Dendritic cell treated with granulocyte-macrophage colony-stimulating factor and Interleukin-4, amounts not matched to agents 40 ng/mL and 50 ng/mL, for 4 days (primary cell): Measurements from ENCODE around the gene KLK10.

ENCODE experiments used
- H3K27ac Mint-ChIP-seq: one replicate; pipeline ENCODE4 v1.8.0; 2022; ENCODE audit warnings: mild to moderate bottlenecking, mixed read lengths
- H3K27me3 Mint-ChIP-seq: one replicate; pipeline ENCODE4 v1.8.0; 2022; ENCODE audit warnings: mild to moderate bottlenecking, mixed read lengths
- H3K36me3 Mint-ChIP-seq: one replicate; pipeline ENCODE4 v1.8.0; 2022; ENCODE audit warnings: low read depth, mixed read lengths
- H3K4me1 Mint-ChIP-seq: one replicate; pipeline ENCODE4 v1.8.0; 2022; ENCODE audit warnings: low read depth, mixed read lengths
- H3K4me3 Mint-ChIP-seq: one replicate; pipeline ENCODE4 v1.8.0; 2022; ENCODE audit warnings: mild to moderate bottlenecking, moderate library complexity, mixed read lengths
- H3K9me3 Mint-ChIP-seq: one replicate; pipeline ENCODE4 v1.8.0; 2022; ENCODE audit warnings: mixed read lengths
- intact Hi-C: fragments of 100-400 bp; cut with micrococcal nuclease; formaldehyde crosslinking; loops from one replicate; pipeline ENCODE4 v1.15.0; 2022

KLK10 gene

DNA sequence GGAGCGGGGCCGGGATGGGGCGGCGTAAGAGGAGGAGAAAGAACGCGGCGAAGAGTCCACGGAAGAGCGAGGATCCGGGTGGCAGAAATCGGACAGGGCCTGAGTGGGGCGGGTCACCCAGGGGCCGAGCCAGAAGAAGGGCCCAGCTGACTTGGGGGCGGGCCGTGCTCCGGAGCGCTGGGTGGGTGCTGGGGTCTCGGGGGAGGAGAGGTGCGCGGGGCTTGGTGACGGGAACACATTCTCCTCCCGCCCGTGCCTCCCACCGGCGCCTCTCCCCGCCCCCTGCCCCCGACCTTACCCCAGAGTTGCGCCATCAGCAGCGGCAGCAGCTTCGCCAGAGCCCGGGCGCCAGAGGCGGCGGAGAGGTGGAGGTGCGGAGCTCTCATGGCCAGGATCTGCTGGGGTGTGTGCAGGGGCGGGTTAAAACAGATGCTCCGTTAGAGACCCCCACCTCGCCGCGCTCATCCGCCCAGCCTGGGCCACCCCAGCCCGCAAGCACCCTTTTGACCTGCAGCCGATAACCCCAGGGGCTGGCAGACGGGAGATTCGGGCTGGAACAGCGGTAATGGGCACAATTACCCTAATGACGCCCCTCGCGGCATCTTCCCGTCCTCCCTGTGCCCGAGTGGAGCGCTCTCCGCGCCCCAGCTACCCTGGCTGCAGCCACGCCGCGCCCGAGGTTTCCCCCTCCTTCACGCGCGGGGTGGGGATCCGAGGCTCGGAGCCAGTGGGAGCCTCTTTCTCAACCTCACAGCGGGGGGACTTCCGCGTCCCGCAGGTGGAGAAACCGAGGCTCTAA, 565 bp downstream of the KLK10 start:
- no peaks in the 10 kb centered on the region for H3K36me3 Mint-ChIP-seq
- H3K4me3 Mint-ChIP-seq: peak overlapping the region; percentile 75
- H3K27me3 Mint-ChIP-seq: peaks cover 75% of the 10 kb centered on the region
- H3K9me3 Mint-ChIP-seq: no peaks in the 10 kb centered on the region
- intact Hi-C loops: loop anchor here (5.0 kb wide), 1 partner anchor 92 kb away; no protein-coding TSS in a partner anchor
- H3K27ac Mint-ChIP-seq: no peak overlapping the region
- peaks cover 28% of the 10 kb centered on the region for H3K4me1 Mint-ChIP-seq

DNA sequence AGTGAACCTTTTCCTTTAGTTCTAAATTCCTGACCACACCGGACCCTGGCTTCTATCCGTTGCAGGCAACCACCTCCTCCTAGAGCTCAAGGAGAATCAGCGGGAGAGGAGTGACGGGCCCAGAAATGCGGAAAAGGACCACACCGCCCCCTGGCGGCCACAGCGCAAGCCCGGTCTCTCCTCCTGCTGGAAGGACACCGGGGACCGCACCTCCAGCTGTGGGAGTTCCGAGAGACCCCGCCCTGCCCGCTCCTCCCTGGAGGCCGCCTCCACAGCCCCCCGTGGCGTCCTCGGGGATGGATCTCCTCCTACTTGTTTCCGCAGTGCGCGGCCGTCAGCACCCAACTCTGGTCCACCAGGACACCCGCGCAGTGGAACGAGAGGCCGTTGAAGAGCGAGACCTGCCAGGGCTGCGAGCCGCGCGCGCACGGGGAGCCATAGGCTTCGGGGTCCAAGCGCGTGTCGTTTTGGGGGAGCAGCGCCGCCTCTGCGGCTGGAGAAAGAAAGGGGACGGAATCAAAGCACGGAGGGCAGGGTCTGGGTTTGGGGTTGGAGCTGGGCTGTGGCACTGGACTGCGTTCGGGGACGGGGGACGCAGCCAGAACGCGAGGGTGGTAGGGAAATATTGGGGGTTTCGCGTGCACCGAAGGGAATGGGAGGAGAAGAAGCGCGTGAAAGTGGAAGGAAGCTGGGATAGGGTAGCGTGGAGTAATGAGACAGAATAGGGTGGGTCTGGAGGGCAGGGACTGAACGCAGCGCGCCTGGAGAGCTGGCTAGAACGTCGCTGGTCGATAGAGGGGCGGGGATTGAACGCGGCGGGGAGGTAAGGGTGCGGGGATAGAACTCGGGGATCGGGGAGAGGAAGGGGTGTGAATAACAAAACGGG, 2.5 kb downstream of the KLK10 start:
- Mint-ChIP-seq H3K9me3 (no peaks in the 10 kb centered on the region), H3K27ac (no peak overlapping the region), H3K4me3 (peak overlapping the region; percentile 70), H3K4me1 (peaks cover 32% of the 10 kb centered on the region), H3K27me3 (peaks cover 70% of the 10 kb centered on the region), H3K36me3 (no peaks in the 10 kb centered on the region)
- intact Hi-C loops: loop anchor here (5.0 kb wide), 1 partner anchor 90 kb away; no protein-coding TSS in a partner anchor

DNA sequence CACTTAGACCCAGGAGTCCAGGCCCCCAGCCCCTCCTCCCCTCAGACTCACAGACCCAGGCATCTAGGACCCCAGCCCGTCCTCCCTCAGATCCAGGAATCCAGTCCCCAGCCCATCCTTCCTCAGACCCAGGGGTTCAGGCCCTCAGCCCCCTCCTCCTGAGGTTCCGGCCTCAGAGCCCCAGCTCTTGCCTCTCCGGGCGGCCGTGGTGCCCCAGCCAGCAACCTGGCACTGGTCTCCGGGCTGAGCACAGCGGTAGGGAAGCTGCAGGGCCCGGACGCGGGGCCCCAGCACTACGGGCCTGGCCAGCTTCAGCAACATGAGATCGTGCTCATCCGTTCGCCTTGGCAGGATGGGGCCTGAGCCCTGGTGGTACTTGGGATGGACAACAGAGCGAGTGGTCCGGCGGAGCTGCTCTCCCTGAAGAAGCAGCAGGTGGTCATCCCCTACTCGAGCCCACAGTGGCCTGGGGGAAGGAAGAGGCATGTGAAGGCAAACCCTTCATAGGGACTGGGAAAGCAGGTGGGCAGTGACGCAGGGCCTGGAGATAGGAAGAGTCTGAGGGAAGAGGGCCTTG, 3.7 kb downstream of the KLK10 start:
- H3K27me3 Mint-ChIP-seq: peaks cover 70% of the 10 kb centered on the region
- H3K4me3 Mint-ChIP-seq: no peak overlapping the region

DNA sequence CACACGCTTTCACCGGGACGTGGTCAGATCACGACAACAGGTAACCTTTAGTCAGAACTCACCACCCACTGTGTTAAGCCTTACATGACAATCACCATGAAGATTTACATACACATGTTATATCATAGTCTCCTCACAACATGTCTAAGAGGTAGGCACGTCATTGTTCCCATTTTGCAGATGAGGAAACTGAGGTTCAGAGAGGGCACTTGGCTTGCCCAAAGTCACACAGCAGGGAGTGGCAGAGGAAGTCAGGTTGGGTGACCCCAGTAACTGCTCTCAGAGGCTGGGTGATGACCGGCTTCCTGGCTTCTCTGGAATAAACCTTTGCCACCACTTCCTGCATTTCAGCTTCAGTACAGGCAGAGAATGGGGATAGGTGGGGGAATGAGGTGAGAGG, 5.3 kb downstream of the KLK10 start:
- H3K4me3 Mint-ChIP-seq: no peak overlapping the region
- no peaks in the 10 kb centered on the region for H3K36me3 Mint-ChIP-seq
- intact Hi-C loops: no loop called here
- no peaks in the 10 kb centered on the region for H3K9me3 Mint-ChIP-seq
- no peak overlapping the region for H3K27ac Mint-ChIP-seq
- peaks cover 24% of the 10 kb centered on the region for H3K4me1 Mint-ChIP-seq
- H3K27me3 Mint-ChIP-seq: peaks cover 68% of the 10 kb centered on the region

More for the DNA sequence above, 3.7 kb downstream of the KLK10 start:
- intact Hi-C loops: loop anchor here (5.0 kb wide), 1 partner anchor 88 kb away; no protein-coding TSS in a partner anchor
- no peaks in the 10 kb centered on the region for H3K9me3 Mint-ChIP-seq
- H3K4me1 Mint-ChIP-seq: peaks cover 32% of the 10 kb centered on the region
- no peaks in the 10 kb centered on the region for H3K36me3 Mint-ChIP-seq
- H3K27ac Mint-ChIP-seq: no peak overlapping the region

DNA sequence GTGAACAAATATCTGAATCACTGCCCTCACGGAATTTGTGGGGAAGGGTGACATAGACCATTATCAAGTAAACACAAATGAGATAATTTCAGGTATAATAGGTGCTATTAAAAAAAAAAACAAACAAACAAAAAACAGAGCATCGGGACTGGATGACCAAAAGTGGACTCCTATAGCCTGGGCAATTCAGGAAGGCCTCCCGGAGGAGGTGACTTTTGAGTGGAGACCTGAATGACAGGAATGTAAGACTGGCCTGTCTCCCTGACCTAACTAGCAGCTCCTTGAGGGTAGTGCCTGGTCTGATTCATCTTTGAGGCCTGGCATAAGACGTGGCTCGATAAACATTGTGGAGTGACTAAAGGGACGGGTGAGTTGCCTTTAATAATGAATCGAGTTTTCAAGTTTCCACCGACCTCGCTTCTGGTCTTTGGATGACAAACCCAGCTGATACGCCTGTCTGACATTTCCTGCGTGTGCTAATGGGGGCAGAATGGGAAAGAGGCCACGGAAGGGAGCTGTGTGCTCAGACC, 6.8 kb downstream of the KLK10 start:
- no peak overlapping the region for H3K27ac Mint-ChIP-seq
- peaks cover 16% of the 10 kb centered on the region for H3K4me1 Mint-ChIP-seq
- intact Hi-C loops: no loop called here
- H3K36me3 Mint-ChIP-seq: no peaks in the 10 kb centered on the region
- no peak overlapping the region for H3K4me3 Mint-ChIP-seq
- H3K9me3 Mint-ChIP-seq: no peaks in the 10 kb centered on the region
- H3K27me3 Mint-ChIP-seq: peaks cover 59% of the 10 kb centered on the region

DNA sequence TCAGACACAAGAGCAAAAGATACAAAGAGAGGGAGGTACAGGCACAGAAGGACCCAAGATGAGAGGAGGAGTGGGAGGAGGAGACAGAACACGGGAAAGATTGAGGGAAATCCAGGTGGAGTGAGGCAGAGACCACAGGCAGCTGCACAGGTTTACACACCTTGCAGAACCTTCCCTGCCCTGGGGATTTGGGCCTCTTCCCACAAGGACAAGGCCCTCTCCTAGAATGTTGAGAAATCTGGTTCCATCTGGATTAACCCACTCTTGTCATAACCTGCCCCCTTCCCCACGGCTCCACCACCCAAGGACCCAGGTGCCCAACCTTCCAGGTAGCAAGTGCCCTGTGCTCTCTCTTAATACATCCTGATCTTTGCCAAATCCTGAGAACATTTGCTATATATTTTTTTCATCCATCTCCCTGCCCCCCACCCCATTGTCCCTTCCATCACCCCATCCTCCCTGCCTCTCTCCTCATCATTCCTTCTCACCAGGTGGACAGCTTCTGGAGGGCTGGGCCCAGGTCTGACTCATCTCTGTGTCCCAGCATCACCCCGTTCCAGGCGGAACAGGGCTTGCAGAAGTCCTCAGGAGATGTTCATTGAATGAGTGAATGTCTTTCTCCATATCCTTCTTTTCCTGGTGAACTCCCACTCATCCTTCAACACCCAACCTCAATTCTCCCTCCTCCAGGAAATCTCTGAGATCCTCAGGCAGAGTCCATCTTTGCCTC, 9.3 kb downstream of the KLK10 start:
- Mint-ChIP-seq H3K27ac (no peak overlapping the region), H3K27me3 (peaks cover 45% of the 10 kb centered on the region)

DNA sequence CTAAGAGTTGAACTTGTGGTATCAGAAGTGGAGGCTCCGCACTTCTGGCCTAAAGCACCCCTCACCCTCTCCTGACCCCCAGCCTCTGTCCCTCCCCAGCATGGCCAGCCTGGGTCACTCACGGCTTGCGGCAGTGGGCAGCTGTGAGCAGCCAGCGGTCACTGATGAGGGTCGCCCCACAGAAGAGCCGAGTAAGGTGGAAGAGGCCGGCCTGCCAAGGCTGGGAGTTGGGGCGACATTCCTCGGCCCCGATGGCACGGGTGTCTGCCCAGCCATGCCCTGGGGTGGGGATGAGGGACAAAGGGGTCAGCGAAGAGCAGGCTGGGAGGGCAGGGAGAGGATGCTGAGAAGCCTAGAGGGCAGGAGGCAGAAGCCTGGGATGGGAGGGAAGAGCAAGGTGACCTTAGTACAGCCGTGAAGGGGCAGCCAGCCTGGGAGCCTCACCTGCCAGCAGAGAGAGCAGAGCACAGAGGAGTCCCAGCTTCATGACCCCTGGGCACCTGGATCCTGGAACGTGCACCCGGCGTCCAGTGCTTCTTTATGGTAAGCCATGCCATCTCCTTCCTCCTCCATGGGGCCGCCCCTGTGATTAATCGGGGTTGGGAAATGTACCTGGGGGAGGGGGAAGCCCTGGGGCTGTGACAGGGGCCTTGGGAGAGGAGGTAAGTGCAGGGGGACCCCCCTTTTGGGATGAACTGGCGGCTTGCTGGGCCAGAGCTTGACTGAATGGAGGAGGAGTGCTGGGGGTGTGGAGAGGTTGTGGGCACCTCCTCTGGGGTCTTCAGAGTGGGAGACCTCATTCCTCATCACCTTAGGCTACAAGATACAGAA, 10.2 kb downstream of the KLK10 start:
- Mint-ChIP-seq H3K27ac (no peak overlapping the region), H3K4me3 (no peak overlapping the region), H3K9me3 (no peaks in the 10 kb centered on the region), H3K4me1 (peaks cover 5% of the 10 kb centered on the region), H3K27me3 (peaks cover 35% of the 10 kb centered on the region), H3K36me3 (no peaks in the 10 kb centered on the region)
- intact Hi-C loops: no loop called here

More for the DNA sequence above, 9.3 kb downstream of the KLK10 start:
- no peak overlapping the region for H3K4me3 Mint-ChIP-seq
- H3K36me3 Mint-ChIP-seq: no peaks in the 10 kb centered on the region
- intact Hi-C loops: no loop called here
- no peaks in the 10 kb centered on the region for H3K9me3 Mint-ChIP-seq
- peaks cover 5% of the 10 kb centered on the region for H3K4me1 Mint-ChIP-seq

DNA sequence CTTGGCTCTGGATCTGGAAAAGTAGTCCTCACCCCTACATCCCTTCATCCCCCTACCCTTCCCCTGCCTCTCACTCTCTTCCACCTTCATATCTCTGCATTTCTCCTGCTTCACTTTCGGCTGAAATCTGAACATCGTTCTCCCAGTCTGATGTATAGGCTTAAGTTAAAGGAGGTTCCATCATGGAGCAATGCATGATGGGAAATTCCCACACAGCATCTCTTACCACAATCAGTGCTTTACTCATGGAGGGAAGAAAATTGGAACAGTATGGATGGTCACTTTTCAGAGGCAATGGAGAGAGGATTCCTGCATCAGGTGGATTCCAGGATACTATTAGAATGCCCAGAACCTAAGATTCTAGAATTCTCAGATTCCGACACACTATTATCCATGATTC, 12.0 kb downstream of the KLK10 start:
- Mint-ChIP-seq H3K4me1 (no peaks in the 10 kb centered on the region), H3K36me3 (no peaks in the 10 kb centered on the region), H3K27me3 (peaks cover 37% of the 10 kb centered on the region), H3K9me3 (no peaks in the 10 kb centered on the region), H3K4me3 (no peak overlapping the region), H3K27ac (no peak overlapping the region)
- intact Hi-C loops: no loop called here

DNA sequence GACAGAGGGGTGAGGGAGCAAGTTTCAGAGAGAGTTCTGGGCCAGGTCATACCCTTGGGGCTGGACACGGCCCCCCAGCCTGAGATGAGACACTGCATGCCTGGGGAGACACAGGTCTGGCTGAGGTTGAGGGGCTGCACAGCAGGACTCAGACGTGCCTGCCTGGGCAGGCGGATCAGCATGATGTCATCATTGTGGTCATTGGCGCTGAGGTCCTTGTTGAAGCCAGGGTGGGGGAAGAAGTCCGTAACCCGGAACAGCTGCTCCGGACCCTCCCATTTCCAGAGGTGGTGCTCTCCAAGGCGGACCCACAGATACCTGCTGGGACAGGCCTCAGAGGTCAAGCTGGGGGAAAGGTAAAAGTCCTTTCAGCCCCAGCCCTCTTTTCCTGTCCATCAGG, 13.1 kb downstream of the KLK10 start:
- no peaks in the 10 kb centered on the region for H3K4me1 Mint-ChIP-seq
- no peaks in the 10 kb centered on the region for H3K36me3 Mint-ChIP-seq
- H3K9me3 Mint-ChIP-seq: no peaks in the 10 kb centered on the region
- peaks cover 46% of the 10 kb centered on the region for H3K27me3 Mint-ChIP-seq
- intact Hi-C loops: no loop called here
- no peak overlapping the region for H3K27ac Mint-ChIP-seq
- no peak overlapping the region for H3K4me3 Mint-ChIP-seq

DNA sequence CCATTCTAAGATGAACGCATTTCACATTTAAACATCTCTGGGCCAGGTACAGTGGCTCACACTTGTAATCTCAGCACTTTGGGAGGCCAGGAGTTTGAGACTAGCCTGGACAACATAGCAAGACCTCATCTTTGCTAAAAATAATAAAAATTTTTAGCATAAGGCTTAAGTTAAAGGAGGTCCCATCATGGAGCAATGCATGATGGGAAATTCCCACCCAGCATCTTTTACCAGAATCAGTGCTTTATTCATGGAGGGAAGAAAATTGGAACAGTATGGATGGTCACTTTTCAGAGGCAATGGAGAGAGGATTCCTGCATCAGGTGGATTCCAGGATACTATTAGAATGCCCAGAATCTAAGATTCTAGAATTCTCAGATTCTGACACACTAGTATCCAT, 14.3 kb downstream of the KLK10 start:
- Mint-ChIP-seq H3K4me3 (no peak overlapping the region), H3K36me3 (no peaks in the 10 kb centered on the region), H3K27me3 (peaks cover 51% of the 10 kb centered on the region), H3K4me1 (no peaks in the 10 kb centered on the region), H3K9me3 (no peaks in the 10 kb centered on the region), H3K27ac (no peak overlapping the region)
- intact Hi-C loops: no loop called here

DNA sequence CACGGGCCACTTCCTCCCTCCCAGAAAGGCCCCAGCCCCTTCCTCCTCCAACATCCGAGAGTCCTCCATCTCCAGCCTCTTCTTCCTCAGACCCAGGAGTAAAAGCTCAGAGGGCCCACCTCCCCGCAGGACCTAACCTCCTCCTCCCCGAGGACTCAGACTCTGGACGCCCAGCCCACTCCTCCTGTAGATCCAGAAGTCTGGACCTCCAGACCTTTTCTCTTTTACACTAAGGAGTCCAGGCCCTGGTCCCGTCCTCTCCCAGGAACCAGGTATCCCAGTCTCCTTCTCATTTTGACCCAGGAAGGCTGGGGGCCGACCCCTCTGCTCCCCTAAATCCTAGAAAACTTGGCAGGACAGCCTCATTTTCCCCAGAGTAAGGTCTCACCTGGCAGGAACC, 16.2 kb downstream of the KLK10 start:
- no peaks in the 10 kb centered on the region for H3K9me3 Mint-ChIP-seq
- peaks cover 46% of the 10 kb centered on the region for H3K27me3 Mint-ChIP-seq

DNA sequence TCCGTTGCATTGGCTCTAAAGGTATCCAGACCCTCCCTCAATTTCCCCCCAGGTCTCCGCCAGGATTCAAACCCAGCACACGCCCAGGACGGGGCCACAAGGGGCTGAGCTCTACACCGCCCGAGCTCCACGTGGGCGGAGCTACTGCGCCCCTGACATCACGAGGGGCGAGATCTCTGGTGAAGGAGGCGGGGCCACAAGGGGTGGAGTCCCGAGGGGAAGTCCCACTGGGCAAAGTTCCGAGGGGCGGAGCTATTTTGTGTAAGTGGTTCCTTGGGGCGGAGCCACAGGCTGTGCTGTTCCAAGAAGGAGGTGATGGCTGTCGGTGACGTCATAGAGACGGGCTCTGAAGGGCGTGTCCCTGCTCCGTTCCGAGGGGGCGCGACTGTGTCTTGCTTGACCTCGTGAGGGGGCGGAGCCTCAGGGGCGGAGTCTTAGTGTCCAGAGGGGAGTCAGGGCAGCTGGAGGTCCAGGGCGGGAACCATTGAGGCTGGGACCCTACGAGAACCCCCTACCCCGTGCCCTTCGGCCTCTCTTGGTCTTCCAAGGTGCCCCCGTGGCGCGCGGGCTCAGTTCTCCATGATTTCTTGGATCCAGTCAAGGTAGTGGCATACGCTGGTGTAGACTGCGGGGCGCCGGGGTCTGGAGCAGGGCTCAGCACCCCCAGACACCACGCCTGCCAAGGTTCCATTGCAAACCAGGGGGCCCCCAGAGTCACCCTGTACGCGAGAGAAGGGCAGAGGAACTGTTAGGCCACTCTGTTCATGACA, 16.8 kb downstream of the KLK10 start:
- intact Hi-C loops: no loop called here
- Mint-ChIP-seq H3K9me3 (no peaks in the 10 kb centered on the region), H3K27ac (no peak overlapping the region), H3K4me1 (no peaks in the 10 kb centered on the region), H3K27me3 (peaks cover 46% of the 10 kb centered on the region), H3K4me3 (no peak overlapping the region), H3K36me3 (no peaks in the 10 kb centered on the region)

More for the DNA sequence above, 16.2 kb downstream of the KLK10 start:
- no peaks in the 10 kb centered on the region for H3K36me3 Mint-ChIP-seq
- no peak overlapping the region for H3K27ac Mint-ChIP-seq
- no peaks in the 10 kb centered on the region for H3K4me1 Mint-ChIP-seq
- H3K4me3 Mint-ChIP-seq: no peak overlapping the region
- intact Hi-C loops: no loop called here
